OCI-LY3 (cell line): Measurements from ENCODE around the gene ORC3.

Experiments
- H2AFZ ChIP-seq: fragments of 200-600, 300-600 bp; shearing (Covaris generic); 2 replicates; pipeline ENCODE4 v1.6.0; 2014; ENCODE audit warnings: antibody characterized with exemption, low read depth, low read length
- H3K27ac ChIP-seq: fragments of 200-600, 300-600 bp; sonication (generic); 2 replicates; pipeline ENCODE4 v1.5.1; 2014; ENCODE audit warnings: mild to moderate bottlenecking, low read length, moderate library complexity, mixed read lengths
- H3K27me3 ChIP-seq: fragments of 200-600, 300-600 bp; sonication (generic); 2 replicates; pipeline ENCODE4 v1.6.1; 2014; ENCODE audit warnings: low read depth, low read length, mixed read lengths
- H3K36me3 ChIP-seq: fragments of 200-600, 300-600 bp; sonication (generic); replicated peaks from 2 replicates; pipeline ENCODE3; 2014; ENCODE audit warnings: low read depth, low read length, mixed read lengths
- H3K4me1 ChIP-seq: fragments of 300-600, 200-600 bp; sonication (generic); 2 replicates; pipeline ENCODE4 v1.6.1; 2014; ENCODE audit warnings: low read length, mixed read lengths
- H3K4me2 ChIP-seq: fragments of 200-600, 300-600 bp; sonication (generic); 2 replicates; pipeline ENCODE4 v1.6.1; 2014; ENCODE audit warnings: low read length, mixed read lengths
- H3K4me3 ChIP-seq: fragments of 300-600, 200-600 bp; sonication (generic); 2 replicates; pipeline ENCODE4 v1.5.1; 2014; ENCODE audit warnings: antibody characterized with exemption, mild to moderate bottlenecking, low read length, moderate library complexity
- H3K79me2 ChIP-seq: fragments of 300-600, 200-600 bp; shearing (Covaris generic); 2 replicates; pipeline ENCODE4 v1.6.1; 2014; ENCODE audit warnings: mild to moderate bottlenecking, low read length, mixed read lengths
- H3K9ac ChIP-seq: fragments of 300-600, 200-600 bp; shearing (Covaris generic); 2 replicates; pipeline ENCODE4 v1.6.0; 2014; ENCODE audit warnings: mild to moderate bottlenecking, low read length, moderate library complexity
- H3K9me3 ChIP-seq: fragments of 200-600, 300-600 bp; shearing (Covaris generic); 2 replicates; pipeline ENCODE4 v1.6.1; 2014; ENCODE audit warnings: low read length, mixed read lengths; ENCODE audit not compliant: insufficient read depth
- H4K20me1 ChIP-seq: fragments of 200-600, 300-600 bp; sonication (generic); 2 replicates; pipeline ENCODE4 v1.6.1; 2016; ENCODE audit warnings: low read length, mixed read lengths; ENCODE audit not compliant: insufficient read depth
- CTCF ChIP-seq: fragments of 200-600, 300-600 bp; sonication (generic); IDR thresholded peaks from 2 replicates; pipeline ENCODE4 v1.5.1; 2014; ENCODE audit warnings: antibody characterized with exemption, low read length, low read depth
- EZH2phosphoT487 ChIP-seq: fragments of 200-600 bp; shearing (Covaris generic); IDR thresholded peaks from 2 replicates; pipeline ENCODE4 v1.6.1; 2018; ENCODE audit warnings: antibody characterized with exemption, mixed run types, low read depth

The ORC3 gene

GRCh38 chr6:87636315-87636714 lies 46.4 kb downstream of the ORC3 start:
- Histone ChIP-seq H3K4me1 (peaks cover 15% of the 10 kb centered on the region), H3K9ac (no peak overlapping the region), H3K4me2 (no peak overlapping the region), H3K9me3 (no peaks in the 10 kb centered on the region), H3K27me3 (no peaks in the 10 kb centered on the region), H2AFZ (no peak overlapping the region), H3K4me3 (no peak overlapping the region), H3K36me3 (peaks cover 9% of the 10 kb centered on the region), H4K20me1 (no peaks in the 10 kb centered on the region), H3K79me2 (no peaks in the 10 kb centered on the region), H3K27ac (no peak overlapping the region)
- TF ChIP-seq EZH2phosphoT487 (no peak), CTCF (no peak)

- H3K27me3 ChIP-seq = no peaks in the 10 kb centered on the region
- H3K4me1 ChIP-seq = peaks cover 15% of the 10 kb centered on the region
- H3K4me2 ChIP-seq = no peak overlapping the region
- H3K36me3 ChIP-seq = peaks cover 9% of the 10 kb centered on the region
- no peak overlapping the region for H3K27ac ChIP-seq
- no peaks in the 10 kb centered on the region for H3K9me3 ChIP-seq
- no peak overlapping the region for H2AFZ ChIP-seq
- H3K79me2 ChIP-seq = no peaks in the 10 kb centered on the region
- TF ChIP-seq CTCF (no peak), EZH2phosphoT487 (no peak)
- no peak overlapping the region for H3K9ac ChIP-seq
- H4K20me1 ChIP-seq = no peaks in the 10 kb centered on the region
- no peak overlapping the region for H3K4me3 ChIP-seq
Measured at GRCh38 chr6:87637106-87637505, 47.2 kb downstream of the ORC3 start.

GRCh38 chr6:87639373-87639772 lies 49.4 kb downstream of the ORC3 start:
- Histone ChIP-seq H3K4me3 (no peak overlapping the region), H3K4me2 (no peak overlapping the region), H3K4me1 (peaks cover under 1% of the 10 kb centered on the region), H4K20me1 (no peaks in the 10 kb centered on the region), H3K27me3 (no peaks in the 10 kb centered on the region), H3K9me3 (no peaks in the 10 kb centered on the region), H3K36me3 (peaks cover 9% of the 10 kb centered on the region), H3K79me2 (no peaks in the 10 kb centered on the region), H2AFZ (no peak overlapping the region), H3K9ac (no peak overlapping the region), H3K27ac (no peak overlapping the region)
- TF ChIP-seq CTCF (no peak), EZH2phosphoT487 (no peak)

GRCh38 chr6:87641065-87641692 lies 51.2 kb downstream of the ORC3 start:
- Histone ChIP-seq H3K9ac (no peak overlapping the region), H2AFZ (no peak overlapping the region), H3K79me2 (no peaks in the 10 kb centered on the region), H3K27ac (no peak overlapping the region), H3K9me3 (no peaks in the 10 kb centered on the region), H3K4me2 (no peak overlapping the region), H3K36me3 (peaks cover 4% of the 10 kb centered on the region), H3K4me3 (no peak overlapping the region), H3K4me1 (peaks cover 4% of the 10 kb centered on the region), H3K27me3 (no peaks in the 10 kb centered on the region), H4K20me1 (no peaks in the 10 kb centered on the region)
- TF ChIP-seq CTCF (no peak), EZH2phosphoT487 (no peak)
